Lung (tissue), 12 donors: ENCODE data around the gene SLC15A3. TPM values are rescaled to one million over a fixed set of nuclear protein-coding genes. Genes with fewer than 3 reads are reported as not detected.

Experiments
- ATAC-seq: fragments of 200-7000 bp; cut with Tn5 transposase; one replicate; pipeline ENCODE4 v1.9.1; 2020; ENCODE audit warnings: moderate number of reproducible peaks; ENCODE audit not compliant: insufficient read depth, low FRiP score
- DNase-seq, 3 donors: peaks; one replicate each; pipeline ENCODE4 v3.0.0-alpha.2; 2013 to 2017
- H3K27ac ChIP-seq, 2 donors: one replicate each; pipeline ENCODE4 v1.5.1; 2013; ENCODE audit warnings: mild to moderate bottlenecking in 2 of 2, moderate library complexity in 2 of 2, control low read depth in 1 of 2, inconsistent platforms in 1 of 2, low read depth in 1 of 2, low read length in 1 of 2
- H3K27me3 ChIP-seq, 3 donors: one replicate each; pipeline ENCODE4 v1.5.1; 2013; ENCODE audit warnings: low read length in 2 of 3; ENCODE audit not compliant: control insufficient read depth in 3 of 3, insufficient read depth in 3 of 3
- H3K36me3 ChIP-seq, 4 donors: one replicate each; pipeline ENCODE4 v1.5.1; 2013; ENCODE audit warnings: low read length in 4 of 4, mild to moderate bottlenecking in 1 of 4, moderate library complexity in 1 of 4; ENCODE audit not compliant: control insufficient read depth in 4 of 4, insufficient read depth in 4 of 4
- H3K4me1 ChIP-seq, 5 donors: one replicate each; pipeline ENCODE4 v1.5.1; 2013; ENCODE audit warnings: low read length in 5 of 5, mild to moderate bottlenecking in 2 of 5, moderate library complexity in 1 of 5; ENCODE audit not compliant: control insufficient read depth in 5 of 5, insufficient read depth in 5 of 5
- H3K4me3 ChIP-seq: one replicate; pipeline ENCODE4 v1.5.1; 2013; ENCODE audit warnings: mild to moderate bottlenecking, control low read depth, moderate library complexity
- H3K9ac ChIP-seq, 2 donors: one replicate each; pipeline ENCODE4 v1.5.1; 2013; ENCODE audit warnings: low read length in 2 of 2, control low read depth in 1 of 2; ENCODE audit not compliant: insufficient read depth in 1 of 2
- H3K9me3 ChIP-seq, 4 donors: one replicate each; pipeline ENCODE4 v1.5.1; 2013; ENCODE audit warnings: low read length in 3 of 4, mild to moderate bottlenecking in 1 of 4, moderate library complexity in 1 of 4; ENCODE audit not compliant: control insufficient read depth in 4 of 4, insufficient read depth in 3 of 4
- CTCF ChIP-seq: IDR thresholded peaks from 2 replicates; pipeline ENCODE4 v1.5.1; 2012; ENCODE audit warnings: mild to moderate bottlenecking; ENCODE audit errors: control extremely low read depth, extremely low read depth
- WGBS, 2 donors: extraction: QIAGEN DNeasy Blood & Tissue Kit; methylation state at CpG; one replicate each; pipeline ENCODE4 v1.1.7; 2013; 5-methylcytosine and 5-hydroxymethylcytosine counted together
- polyA plus RNA-seq, 2 donors: library from polyadenylated mRNA; stranded (reverse); fragments of 200-250 nt; gene quantifications; one replicate each; pipeline ENCODE4 v1.2.1, GENCODE V29; 2013
- total RNA-seq, 2 donors: library from RNA; depleted of rRNA in 1 of 2; stranded (reverse); fragments of >200 nt in 1 of 2; gene quantifications; one replicate each; pipeline ENCODE4 v1.2.1, GENCODE V29; 2014 to 2021
- donor health status: control.
- donor health status: control.
- donor health status: Bipolar disorder and iron deficiency.
- donor health status: healthy.
- donor health status: DM: yes; HTN: yes; CAD: no.

SLC15A3 gene
- total and polyA plus RNA-seq, 4 donors, result 29.9 to 166 (median 98.6) TPM

GRCh38 chr11:60929764-60930163 lies 22.2 kb downstream of the SLC15A3 start:
- Histone ChIP-seq H3K9ac (no peak overlapping the region), H3K4me3 (no peak overlapping the region), H3K36me3 (peaks cover 0 to 11% (median 5%) of the 10 kb centered on the region in 4 donors), H3K27ac (no peak overlapping the region), H3K27me3 (no peaks in the 10 kb centered on the region), H3K9me3 (no peaks in the 10 kb centered on the region), H3K4me1 (peaks cover 0 to 11% (median 0%) of the 10 kb centered on the region in 5 donors)
- DNase-seq, result no peak
- ATAC-seq, result no peak
- TF ChIP-seq CTCF, result no peak
- WGBS, 2 donors, result 84 to 86% methylated on average over 4 of the region's 4 CpGs

DNA sequence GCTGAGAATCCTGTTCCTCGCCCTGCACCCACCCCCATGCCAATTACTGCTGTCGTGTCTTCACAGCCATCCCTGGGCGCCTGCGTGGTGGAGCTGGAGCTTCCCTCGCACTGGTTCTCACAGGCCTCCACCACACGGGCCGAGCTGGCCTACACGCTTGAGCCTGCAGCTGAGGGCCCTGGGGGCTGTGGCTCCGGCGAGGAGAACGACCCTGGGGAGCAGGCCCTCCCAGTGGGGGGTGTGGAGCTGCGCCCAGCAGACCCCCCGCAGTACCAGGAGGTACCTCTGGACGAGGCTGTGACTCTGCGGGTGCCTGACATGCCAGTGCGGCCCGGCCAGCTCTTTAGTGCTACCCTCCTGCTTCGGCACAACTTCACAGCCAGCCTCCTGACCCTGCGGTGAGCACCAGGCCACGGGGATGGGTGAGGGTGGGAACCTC lies 23.4 kb downstream of the SLC15A3 start:
- no peak overlapping the region for H3K9ac ChIP-seq
- no peak overlapping the region for H3K4me3 ChIP-seq
- H3K4me1 ChIP-seq, result peaks cover 0 to 16% (median 0%) of the 10 kb centered on the region in 5 donors
- no peaks in the 10 kb centered on the region for H3K27me3 ChIP-seq
- ATAC-seq (no peak), DNase-seq (no peak)
- peaks cover 0 to 11% (median 5%) of the 10 kb centered on the region in 4 donors for H3K36me3 ChIP-seq
- H3K9me3 ChIP-seq, result no peaks in the 10 kb centered on the region
- 91 to 93% methylated on average over 20 of the region's 20 CpGs for WGBS, 2 donors
- H3K27ac ChIP-seq, result no peak overlapping the region
- no peak for TF ChIP-seq CTCF

GRCh38 chr11:60927600-60927999 lies 24.4 kb downstream of the SLC15A3 start:
- no peak for DNase-seq
- peaks cover 0 to 16% (median 6%) of the 10 kb centered on the region in 4 donors for H3K36me3 ChIP-seq
- H3K4me1 ChIP-seq, result peaks cover 0 to 16% (median 0%) of the 10 kb centered on the region in 5 donors
- H3K9me3 ChIP-seq, result no peaks in the 10 kb centered on the region
- H3K4me3 ChIP-seq, result no peak overlapping the region
- no peak for TF ChIP-seq CTCF
- no peaks in the 10 kb centered on the region for H3K27me3 ChIP-seq
- ATAC-seq, result no peak
- H3K9ac ChIP-seq, result no peak overlapping the region
- no peak overlapping the region for H3K27ac ChIP-seq
- 89 to 90% methylated on average over 16 of the region's 16 CpGs for WGBS, 2 donors

DNA sequence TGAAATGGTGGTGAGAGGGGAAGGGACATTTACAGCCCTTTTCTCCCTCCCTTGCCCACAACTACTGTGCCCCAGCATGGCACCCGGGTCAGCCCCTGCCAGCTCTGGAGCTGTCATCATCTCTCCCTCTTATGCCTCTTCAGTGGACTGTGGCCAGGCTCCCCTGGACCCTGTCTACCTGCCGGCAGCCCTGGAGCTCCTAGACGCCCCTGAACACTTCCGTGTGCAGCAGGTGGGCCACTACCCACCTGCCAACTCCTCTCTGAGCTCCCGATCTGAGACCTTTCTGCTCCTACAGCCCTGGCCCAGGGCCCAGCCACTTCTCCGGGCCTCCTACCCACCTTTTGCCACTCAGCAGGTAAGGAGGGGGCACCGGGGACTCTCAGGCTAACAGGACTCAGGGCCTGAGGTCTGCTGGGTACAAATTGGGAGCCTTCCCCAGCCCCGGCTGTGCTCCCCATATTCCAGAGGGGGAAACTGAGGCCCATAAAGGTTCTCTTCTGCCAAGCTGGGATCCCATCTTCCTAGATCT lies 24.8 kb downstream of the SLC15A3 start:
- no peak overlapping the region for H3K27ac ChIP-seq
- H3K4me3 ChIP-seq, result no peak overlapping the region
- peaks cover 0 to 16% (median 0%) of the 10 kb centered on the region in 5 donors for H3K4me1 ChIP-seq
- 86 to 95% methylated on average over 8 of the region's 8 CpGs for WGBS, 2 donors
- no peak overlapping the region for H3K9ac ChIP-seq
- peaks cover 2 to 21% (median 6%) of the 10 kb centered on the region in 4 donors for H3K36me3 ChIP-seq
- no peak for DNase-seq
- TF ChIP-seq CTCF, result no peak
- H3K27me3 ChIP-seq, result no peaks in the 10 kb centered on the region
- peaks cover 0 to 2% (median 0%) of the 10 kb centered on the region in 4 donors for H3K9me3 ChIP-seq
- ATAC-seq, result no peak
